ENCODE measurements around the gene TGFB2.

Gene TGFB2

GRCh38 chr1:218357893-218358232 is 12.7 kb downstream of the TGFB2 start:
- in situ Hi-C loops (cut with MboI; ENCODE audit: low sequenced_read_pairs), result no loop called here

- in situ Hi-C loops (cut with MboI; ENCODE audit: low sequenced_read_pairs), result no loop called here
Measured at GRCh38 chr1:218361298-218362065, 16.3 kb downstream of the TGFB2 start.

GRCh38 chr1:218362418-218363076 is 17.4 kb downstream of the TGFB2 start:
- in situ Hi-C loops (cut with MboI; ENCODE audit: low sequenced_read_pairs), result no loop called here

- in situ Hi-C loops (cut with MboI; ENCODE audit: low sequenced_read_pairs), result no loop called here
Measured at GRCh38 chr1:218363141-218363540, 18.0 kb downstream of the TGFB2 start.

- in situ Hi-C loops (cut with MboI; ENCODE audit: low sequenced_read_pairs), result no loop called here
Measured at GRCh38 chr1:218364028-218364710, 19.0 kb downstream of the TGFB2 start.

- in situ Hi-C loops (cut with MboI; ENCODE audit: low sequenced_read_pairs), result no loop called here
Measured at GRCh38 chr1:218365226-218365999, 20.3 kb downstream of the TGFB2 start.

- in situ Hi-C loops (cut with MboI; ENCODE audit: low sequenced_read_pairs), result no loop called here
Measured at GRCh38 chr1:218366322-218367052, 21.4 kb downstream of the TGFB2 start.

GRCh38 chr1:218367118-218367517 is 22.0 kb downstream of the TGFB2 start:
- in situ Hi-C loops (cut with MboI; ENCODE audit: low sequenced_read_pairs), result no loop called here

GRCh38 chr1:218368686-218369085 is 23.6 kb downstream of the TGFB2 start:
- in situ Hi-C loops (cut with MboI; ENCODE audit: low sequenced_read_pairs), result no loop called here

- in situ Hi-C loops (cut with MboI; ENCODE audit: low sequenced_read_pairs), result no loop called here
Measured at GRCh38 chr1:218369688-218370511, 24.8 kb downstream of the TGFB2 start.

GRCh38 chr1:218371927-218372672 is 27.0 kb downstream of the TGFB2 start:
- in situ Hi-C loops (cut with MboI; ENCODE audit: low sequenced_read_pairs), result no loop called here

GRCh38 chr1:218374401-218375353 is 29.5 kb downstream of the TGFB2 start:
- in situ Hi-C loops (cut with MboI; ENCODE audit: low sequenced_read_pairs), result no loop called here

GRCh38 chr1:218376722-218377121 is 31.6 kb downstream of the TGFB2 start:
- in situ Hi-C loops (cut with MboI; ENCODE audit: low sequenced_read_pairs), result no loop called here

GRCh38 chr1:218377143-218377660 is 32.1 kb downstream of the TGFB2 start:
- in situ Hi-C loops (cut with MboI; ENCODE audit: low sequenced_read_pairs), result no loop called here

- in situ Hi-C loops (cut with MboI; ENCODE audit: low sequenced_read_pairs), result no loop called here
Measured at GRCh38 chr1:218380125-218380977, 35.2 kb downstream of the TGFB2 start.

- in situ Hi-C loops (cut with MboI; ENCODE audit: low sequenced_read_pairs), result no loop called here
Measured at GRCh38 chr1:218382261-218382660, 37.1 kb downstream of the TGFB2 start.

- in situ Hi-C loops (cut with MboI; ENCODE audit: low sequenced_read_pairs), result no loop called here
Measured at GRCh38 chr1:218383051-218383450, 37.9 kb downstream of the TGFB2 start.
